GM19023 (cell line): ENCODE data around the gene BMPR1B.

Experiments used
- ATAC-seq: cut with Tn5 transposase; IDR thresholded peaks from one replicate; pipeline ENCODE4 v1.9.1; 2021; ENCODE audit warnings: mild to moderate bottlenecking, moderate library complexity; ENCODE audit not compliant: unreplicated experiment

The BMPR1B gene

DNA sequence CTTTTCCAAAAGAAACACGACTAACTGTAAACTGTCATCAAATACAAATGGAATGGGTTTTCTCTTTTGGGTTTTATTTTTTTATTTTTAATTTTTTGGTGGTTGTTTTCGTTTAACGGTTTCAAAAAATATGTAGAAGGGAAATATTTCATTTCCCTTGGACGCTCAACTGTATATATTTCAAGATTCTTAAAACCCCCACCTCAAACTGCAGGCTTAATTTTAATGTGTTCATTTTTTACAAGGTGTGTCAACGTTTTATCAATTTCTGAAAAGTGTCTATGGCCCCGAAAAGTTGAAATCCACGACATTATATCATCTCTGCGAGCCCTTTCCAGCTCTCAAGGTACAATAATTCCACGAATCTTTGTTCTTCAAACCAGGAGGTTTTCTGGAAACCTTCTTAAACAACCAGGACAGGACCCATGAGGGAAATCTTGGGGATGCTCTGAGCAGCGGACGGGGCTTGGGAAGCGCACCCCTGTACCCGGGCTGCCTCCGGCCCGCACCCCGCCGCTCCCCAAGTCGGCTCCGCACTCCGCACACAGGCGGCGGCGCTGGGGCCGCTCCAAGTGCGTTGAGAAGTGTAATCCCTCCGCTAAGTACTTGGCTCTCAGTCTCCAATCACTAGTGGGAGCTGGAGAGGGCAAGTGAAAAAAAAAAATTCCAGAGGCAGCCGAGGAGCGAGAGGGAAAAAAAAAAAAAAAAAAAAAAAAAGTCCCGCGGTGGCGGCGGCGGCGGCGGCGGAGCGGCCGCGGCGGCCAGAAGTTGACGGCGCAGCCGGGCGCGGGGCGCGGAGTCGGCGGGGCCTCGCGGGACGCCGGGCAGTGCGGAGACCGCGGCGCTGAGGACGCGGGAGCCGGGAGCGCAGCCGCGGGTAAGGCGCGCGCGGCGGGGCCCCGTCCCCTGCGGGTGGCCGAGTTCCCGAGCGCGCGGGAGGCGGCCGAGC, at the start of gene BMPR1B:
BMPR1B (plus strand) TSS at position 764 of the 949 bp plus-strand sequence. CDS start 346,470 bp downstream, outside the sequence.
- no peak for ATAC-seq

DNA sequence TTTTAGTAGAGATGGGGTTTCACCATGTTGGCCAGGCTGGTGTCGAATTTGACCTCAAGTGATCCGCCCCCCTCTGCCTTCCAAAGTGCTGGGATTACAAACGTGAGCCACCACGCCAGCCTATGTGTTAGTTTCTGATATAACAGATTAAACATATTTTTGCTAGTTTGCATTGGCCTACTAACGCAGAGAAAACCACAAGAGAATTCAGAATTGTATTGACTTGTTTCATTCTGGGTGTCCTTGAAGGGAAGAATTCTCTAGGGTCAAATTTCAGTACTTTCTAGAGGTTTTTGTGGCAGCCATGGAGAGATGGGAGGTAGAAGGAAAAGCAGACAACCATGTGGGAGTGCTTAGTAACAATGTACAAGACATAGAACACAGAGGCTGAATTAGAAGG, 46.1 kb upstream of the BMPR1B start:
- ATAC-seq = no peak

DNA sequence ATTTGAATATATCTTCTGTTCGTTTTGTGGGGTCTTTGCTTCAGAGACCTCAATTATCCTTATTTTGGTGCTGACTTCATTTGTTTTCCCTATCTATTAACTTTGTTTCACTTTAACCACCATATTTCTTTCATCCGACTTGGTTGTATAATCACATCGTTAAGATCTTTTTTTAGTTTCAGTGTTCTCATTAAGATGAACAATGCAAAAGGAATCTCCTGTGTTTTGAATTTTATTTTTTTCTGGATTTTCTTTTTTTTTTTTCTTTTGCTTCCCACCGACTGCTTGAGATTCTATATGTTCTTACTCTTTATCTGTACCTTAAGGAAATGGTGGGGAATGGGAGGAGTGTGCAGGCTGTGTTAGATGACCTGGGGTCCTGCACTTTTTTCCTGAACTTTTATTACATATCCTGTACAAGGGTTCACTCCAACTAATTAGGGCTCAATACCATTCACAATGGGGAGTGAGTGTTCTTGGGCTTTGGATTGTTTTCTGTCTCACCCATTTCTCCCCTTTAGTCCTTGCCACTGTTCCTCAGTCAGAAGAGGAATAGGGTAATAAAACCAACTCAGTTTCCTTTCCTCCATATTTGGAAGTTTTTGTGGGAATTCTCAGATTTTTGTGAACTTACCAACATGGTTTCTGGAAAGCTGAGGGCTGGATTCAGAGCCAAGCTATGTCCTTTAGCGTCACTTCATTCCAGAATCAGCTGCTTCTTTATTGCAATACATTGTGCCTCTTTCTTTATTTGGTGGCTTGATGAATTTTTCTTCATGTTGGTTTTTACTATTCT, 43.2 kb upstream of the BMPR1B start:
- ATAC-seq = no peak

DNA sequence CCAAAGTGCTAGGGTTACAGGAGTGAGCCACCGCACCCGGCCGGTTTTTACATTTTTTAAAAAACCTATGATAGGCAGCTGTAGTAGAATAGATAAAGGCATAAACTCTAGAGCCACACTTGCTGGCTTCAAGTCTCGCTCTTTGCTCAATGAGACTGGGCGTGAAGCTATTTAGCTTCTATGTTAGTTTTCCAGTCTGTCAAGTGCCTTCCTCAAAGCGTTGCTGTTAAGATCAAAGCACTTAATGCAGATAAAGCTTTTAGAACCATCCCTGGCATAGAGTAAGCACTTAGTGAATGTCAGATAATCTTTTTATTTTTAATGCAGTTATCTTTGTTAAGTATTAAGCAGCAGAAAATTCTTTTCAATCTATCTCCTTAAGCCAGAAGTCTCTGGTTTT, 42.0 kb upstream of the BMPR1B start:
- ATAC-seq = no peak

DNA sequence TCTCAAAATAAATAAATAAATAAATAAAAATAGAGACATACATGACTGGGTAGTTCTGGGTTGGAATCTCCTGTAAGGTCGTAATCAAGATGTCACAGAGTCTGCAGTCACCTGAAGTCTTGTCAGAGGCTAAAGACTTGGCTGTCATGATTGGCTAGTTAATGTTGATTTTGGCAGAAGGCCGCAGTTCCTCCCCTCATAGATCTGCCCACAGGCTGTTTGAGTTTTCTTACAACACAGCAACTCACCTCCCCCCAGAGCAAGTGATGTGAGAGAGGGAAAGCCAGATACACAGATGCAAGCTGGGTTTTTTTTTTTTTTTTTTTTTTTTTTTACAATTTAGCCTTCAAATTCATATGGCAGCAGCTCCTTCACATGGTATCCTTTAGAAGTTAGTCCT, 36.4 kb upstream of the BMPR1B start:
- ATAC-seq = no peak

DNA sequence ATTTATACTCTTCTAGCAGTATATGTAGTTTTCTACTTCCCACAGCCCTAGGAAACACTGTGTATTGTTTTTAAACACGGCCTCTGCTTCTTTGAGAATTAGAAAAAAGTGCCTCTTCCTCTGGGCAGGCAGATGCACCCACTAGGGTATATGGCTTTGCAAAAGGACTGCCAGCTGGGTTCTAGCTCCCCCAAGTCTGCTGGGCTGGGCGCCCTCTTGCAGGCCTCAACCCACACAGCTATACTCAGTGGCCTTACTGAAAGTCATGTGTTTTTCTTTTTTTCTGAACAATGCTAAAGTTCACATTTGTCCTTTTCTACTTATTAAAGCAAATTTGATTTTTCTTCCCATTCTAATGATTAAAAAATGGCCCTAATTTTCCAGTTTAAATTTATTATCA, 35.5 kb upstream of the BMPR1B start:
- no peak for ATAC-seq

DNA sequence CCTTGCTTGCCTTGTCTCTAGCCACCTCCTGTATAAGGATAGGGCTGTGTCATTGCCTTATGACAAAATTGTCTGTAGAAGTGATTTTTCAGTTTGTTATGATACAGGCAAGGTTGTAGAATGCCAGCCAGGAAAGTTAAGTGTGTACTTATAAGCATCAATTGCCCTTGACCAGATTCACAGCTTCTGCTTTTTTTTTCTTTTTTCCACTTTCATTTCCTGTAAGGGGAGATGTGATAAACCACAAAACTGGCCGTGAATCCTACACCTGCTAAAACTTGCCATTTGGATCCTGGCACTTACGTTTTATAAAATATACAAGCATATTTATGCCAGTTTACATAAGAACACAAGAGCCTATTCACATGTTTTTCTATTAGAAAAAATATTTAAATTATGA, 35.0 kb upstream of the BMPR1B start:
- no peak for ATAC-seq

DNA sequence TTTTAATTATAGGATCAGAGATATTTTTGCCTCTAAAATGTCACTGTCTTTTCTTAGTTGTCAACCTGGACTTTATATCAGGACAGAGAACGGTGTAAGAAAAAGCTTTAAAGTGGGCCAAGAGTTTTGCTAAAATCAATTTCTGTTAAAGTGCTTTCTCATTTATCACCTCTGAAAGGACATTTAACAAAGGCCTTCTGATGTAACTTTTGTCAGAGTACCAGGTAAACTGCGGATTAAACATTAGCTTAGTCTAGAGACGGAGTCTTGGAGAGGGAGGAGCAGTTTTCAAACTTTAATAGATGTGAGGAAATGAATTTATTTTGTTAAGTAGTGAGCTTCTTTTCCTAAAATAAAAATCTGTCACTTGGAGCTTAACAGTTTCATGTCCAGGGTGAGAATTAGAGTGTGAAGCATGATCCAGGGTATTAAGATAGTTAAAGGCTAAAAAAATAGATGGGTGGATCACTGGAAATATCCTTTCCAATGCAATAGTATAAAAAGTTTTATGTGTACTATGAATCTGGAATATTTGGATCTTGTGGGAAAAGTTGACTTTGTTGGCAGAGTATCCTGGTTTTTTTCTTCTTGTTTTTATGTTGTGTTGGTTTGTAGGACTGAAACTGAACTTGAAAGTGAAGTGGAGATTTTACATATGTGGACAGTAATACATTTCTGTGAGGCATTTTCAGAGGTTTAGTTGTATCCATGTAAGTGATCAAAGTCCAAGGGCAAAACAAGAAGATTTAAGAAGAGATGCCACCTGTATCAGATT, 33.6 kb upstream of the BMPR1B start:
- ATAC-seq = no peak

DNA sequence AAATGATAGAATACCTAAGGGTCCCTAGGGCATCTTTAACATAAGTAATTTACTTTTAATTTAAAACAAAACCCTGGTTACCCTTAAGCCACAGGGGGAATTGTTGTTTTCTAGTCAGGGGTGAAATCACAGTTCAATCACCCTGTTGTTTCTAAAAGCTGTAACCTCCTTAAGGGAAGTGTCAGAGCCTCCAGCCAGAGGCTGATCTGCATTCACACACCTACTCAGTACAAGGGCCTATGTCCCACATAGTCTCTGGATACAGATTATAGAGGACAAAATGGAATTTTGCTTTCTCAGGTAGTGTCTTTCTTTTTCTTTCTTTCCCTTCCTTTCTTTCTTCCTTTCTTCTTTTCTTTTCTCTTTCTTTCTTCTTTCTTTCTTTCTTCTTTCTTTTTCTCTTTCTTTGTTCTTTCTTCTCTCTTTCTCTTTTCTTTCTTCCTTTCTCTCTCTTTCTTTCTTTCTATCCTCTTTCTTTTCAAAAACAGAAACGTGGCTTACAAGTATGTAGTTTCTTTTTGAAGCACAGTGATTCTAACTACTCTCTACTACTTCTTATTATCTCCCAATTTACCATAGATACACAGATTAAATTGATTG, 31.1 kb upstream of the BMPR1B start:
- no peak for ATAC-seq

DNA sequence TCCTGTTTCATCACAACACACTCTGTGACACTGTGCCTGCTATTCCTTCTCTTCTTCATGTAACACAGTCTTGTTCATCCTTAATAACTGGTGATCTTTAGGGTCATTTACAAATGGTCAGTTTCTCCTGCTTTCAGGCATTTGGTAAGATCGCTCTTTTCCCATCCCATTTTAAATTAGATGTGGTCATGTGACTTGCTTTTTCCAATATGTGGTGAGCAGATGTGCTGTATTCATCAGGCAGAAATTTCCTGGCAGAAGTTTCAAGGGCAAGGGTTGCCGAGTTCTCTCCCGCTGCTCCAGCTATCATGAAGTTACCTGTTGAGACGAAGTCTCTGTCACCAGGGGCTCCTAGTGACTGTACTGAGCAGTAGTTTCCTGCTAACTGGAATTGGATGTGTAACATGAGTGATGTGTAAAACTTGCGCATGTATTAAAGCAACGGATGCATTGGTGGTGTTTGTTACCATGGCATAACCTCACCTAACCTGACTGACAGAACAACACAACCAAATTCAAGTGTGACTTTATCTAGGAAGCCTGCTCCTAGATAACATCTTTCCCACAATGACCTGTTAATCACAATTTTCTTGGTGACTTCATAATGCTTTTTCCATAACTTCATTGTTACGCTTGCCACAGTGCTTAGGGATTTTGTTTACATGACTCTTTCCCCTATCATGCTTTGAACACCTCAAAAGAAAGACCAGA, 29.5 kb upstream of the BMPR1B start:
- ATAC-seq = no peak

DNA sequence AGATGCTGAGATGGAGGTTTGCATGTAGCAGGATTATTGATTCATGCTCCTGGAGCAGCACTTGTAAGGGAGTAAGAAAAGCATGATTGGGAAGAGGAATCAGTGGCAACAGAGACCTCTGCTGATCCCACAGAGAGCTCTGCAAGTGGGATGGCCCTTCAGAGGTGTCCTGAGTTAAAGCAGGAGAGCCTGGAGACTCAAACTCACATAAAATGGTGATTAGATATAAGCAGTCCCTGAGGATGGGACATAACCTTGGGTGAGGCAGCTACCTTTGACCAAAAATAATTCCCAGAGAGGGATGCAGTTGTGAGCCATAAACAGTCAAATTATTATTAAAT, 25.4 kb upstream of the BMPR1B start:
- ATAC-seq = no peak

DNA sequence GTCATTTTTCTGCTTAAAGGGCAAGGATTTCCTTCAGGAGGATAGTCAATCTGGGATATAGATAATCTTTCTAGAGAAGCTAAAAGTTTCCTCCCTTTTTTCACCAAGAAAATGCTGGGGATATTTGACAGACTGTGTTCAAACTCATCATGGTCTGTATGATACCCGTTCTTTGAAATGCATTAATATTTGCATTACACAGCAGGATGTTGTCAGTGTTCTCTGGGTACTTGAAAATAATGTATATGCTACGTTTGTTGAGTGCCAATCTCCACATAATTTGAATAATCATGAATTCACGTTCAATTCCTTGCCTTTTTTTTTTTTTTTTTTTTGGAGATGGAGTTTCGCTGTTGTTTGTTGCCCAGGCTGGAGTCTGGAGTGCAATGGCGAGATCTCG, 18.0 kb upstream of the BMPR1B start:
- no peak for ATAC-seq

DNA sequence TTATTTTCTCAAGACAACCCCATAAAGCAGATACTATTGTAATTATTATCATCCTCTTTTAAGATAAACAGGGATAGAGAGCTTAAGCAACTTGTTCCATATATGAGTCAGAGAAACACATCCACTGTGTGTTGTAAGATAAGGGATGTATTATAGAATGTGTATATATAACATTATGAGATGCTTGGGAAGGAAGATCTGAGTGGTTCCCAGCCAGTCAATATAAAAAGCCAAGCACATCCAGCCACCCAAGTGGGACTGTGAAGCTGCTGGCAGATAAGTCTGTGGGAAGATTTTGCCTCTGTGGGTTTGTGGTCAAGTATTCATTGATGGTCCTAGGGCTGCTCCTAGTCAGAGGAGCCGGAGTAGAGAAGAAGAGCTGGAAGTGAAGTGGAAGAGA, 16.5 kb upstream of the BMPR1B start:
- ATAC-seq = no peak

DNA sequence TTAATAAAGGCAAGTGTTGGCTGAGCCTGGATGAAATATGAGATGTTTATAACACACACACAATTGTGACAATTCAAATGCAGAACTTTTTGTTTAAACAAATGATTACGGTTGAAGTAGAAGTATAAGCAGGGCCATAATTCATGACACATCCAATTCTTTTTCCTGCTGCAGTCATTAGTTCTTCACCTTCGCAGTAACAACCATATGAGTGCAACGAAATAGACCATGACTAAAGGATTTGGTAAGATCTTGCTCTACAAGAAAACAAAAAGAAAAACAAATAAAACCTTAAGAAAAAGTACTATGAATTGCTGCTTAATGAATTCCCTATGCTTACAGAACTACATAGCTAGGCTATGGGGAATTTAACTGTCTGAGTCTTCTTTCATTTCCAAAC, 13.9 kb upstream of the BMPR1B start:
- ATAC-seq = no peak

DNA sequence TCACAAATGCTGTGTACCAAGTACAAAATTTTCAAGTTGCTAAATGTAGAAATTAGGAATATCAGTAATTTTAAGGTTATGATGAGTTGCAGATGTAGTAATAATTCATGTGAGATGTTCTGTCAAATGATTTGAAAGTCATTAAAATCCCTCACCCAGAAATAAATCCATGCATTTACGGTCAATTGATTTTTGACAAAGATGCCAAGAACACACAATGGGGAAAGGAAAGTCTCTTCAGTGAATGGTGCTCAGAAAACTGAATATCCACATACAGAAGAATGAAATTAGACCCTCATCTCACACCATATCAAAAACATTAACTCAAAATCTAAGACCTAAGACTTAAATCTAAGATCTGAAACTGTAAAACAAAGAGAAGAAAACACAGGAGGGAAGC, 12.9 kb upstream of the BMPR1B start:
- ATAC-seq = no peak

DNA sequence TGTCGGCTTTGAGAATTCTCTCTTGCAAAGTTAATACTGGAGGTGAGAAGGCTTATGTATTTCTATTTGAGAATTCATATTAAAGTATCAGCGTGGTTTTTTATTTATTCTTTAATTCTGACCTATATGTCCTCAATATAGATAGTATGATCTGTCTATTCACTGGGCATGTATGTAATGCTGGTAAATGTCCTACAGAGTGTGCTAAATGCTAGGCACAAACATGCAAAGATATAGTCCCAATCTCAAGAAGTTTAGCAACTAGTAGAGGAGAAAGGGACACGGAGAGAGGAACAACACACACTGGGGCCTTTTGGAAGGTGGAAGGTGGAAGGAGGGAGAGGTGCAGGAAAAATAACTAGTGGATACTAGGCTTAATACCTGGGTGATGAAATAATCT, 11.0 kb upstream of the BMPR1B start:
- no peak for ATAC-seq

DNA sequence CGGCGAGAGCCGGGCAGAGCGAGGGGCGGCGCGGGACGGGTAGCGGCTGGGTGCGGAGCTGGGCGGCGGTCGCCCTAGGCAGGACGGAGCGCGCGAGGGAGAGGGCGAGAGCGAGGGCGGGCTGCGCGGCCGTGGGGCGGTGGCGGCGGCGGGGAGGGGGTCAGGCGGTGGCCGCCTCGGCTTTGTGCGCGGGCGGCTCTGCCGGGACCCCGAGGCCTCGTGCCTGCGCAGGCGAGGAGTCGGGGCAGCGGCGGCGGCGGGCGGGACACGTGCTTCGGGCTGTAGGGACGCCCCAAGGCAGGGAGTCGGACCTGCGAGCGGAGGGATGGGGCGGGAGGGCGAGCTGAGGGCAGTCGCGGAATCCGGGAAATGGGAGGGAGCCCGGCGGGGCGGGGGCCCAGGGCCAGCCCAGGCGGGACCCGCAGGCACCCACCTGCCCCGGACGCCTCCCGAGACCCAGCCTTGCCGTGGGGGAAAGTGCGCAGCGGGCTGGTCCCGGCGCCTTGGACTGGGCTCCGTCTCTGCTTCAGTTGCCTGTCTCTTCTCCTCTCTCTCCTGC, 465 bp downstream of the BMPR1B start:
- no peak for ATAC-seq

DNA sequence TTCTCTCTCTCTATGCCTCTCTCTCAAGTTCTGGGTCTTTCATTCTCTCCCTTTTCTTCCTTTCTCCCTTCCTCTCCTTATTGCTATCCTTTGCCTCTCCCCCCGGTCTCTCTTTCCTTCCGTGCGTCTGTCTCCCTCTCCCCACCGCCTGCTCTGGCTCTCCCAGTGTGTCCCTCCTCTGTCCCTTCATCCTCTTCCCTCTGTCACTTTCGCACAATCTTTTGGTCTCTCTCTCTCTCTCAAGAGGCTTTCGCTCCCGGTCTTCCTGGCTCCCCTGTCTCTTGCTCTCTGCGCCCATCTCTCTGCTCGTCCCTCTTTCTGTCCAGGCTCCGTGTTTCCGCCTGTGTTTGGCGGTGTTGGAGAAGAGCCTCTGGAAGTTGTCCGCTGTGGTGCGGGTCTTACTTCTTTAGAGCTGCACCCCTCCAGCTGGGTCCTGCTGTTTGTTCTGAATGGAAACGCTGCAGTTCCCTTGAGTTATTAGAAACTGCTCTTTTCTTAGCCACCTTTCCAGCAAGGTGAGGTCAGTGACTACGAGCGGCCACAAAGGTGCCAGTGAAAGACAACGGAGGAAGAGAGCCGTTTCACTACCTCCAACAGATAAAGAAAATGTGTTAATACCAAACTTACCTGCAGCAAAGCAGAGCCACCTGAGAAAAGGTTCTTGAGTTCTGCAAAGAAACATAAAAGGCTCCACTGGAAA, 1.1 kb downstream of the BMPR1B start:
- no peak for ATAC-seq

DNA sequence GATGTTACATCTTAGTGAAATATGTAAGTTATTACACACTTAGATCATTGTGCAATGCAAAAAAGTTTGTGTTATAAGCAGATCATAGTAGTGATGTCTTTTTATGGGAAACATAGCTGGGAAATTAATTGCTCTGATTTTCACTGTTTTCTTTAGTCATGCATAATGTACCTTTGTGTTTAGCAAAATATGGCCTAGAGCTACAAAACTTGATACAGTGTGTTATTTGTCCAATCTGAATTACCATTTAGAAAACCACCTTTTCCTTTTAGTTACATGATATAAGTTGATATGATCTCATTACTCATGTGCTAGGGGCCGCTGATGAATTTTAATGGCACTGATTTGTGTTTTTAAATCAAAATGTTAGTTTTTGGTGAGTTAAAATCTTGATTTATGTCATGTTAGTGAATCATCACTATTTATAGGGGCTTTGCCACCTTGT, 2.0 kb downstream of the BMPR1B start:
- no peak for ATAC-seq
